Stimulated activated memory B cell treated with anti-CD40 and anti-IgM and Interleukin-4, amounts not matched to agents 10 μg/mL and 1 μg/mL and 100 μg/mL, for 72 hours (primary cell): ENCODE data around the gene ARL1.

Experiments used
- ATAC-seq: fragments of 150-1000 bp; cut with Tn5 transposase; 2 replicates; pipeline ENCODE4 v1.10.0; 2021
- H3K27ac Mint-ChIP-seq: one replicate; pipeline ENCODE4 v1.8.0; 2022; ENCODE audit warnings: mild to moderate bottlenecking, mixed read lengths
- H3K27me3 Mint-ChIP-seq: one replicate; pipeline ENCODE4 v1.8.0; 2022; ENCODE audit warnings: mixed read lengths
- H3K36me3 Mint-ChIP-seq: one replicate; pipeline ENCODE4 v1.8.0; 2022; ENCODE audit warnings: mixed read lengths
- H3K4me1 Mint-ChIP-seq: one replicate; pipeline ENCODE4 v1.8.0; 2022; ENCODE audit warnings: mixed read lengths
- H3K4me3 Mint-ChIP-seq: one replicate; pipeline ENCODE4 v1.8.0; 2022; ENCODE audit warnings: mild to moderate bottlenecking, moderate library complexity, mixed read lengths
- H3K9me3 Mint-ChIP-seq: one replicate; pipeline ENCODE4 v1.8.0; 2022; ENCODE audit warnings: mixed read lengths

The ARL1 gene

GRCh38 chr12:101372431-101372830 lies 35.1 kb downstream of the ARL1 start:
- H3K36me3 Mint-ChIP-seq, result peaks cover 66% of the 10 kb centered on the region

DNA sequence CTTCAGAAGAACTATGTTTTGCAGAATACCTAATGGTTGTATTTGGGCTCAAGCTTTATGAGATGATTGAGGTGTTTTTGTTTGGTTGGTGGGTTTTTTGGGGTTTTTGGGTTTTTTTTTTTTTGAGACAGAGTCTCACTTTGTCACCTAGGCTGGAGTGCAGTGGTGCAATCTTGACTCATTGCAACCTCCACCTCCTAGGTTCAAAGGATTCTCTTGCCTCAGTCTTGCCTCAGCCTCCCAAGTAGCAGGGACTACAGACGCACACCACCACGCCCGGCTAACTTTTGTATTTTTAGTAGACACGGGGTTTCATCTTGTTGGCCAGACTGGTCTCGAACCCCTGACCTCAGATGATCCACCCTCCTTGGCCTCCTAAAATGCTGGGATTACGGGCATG lies 39.6 kb downstream of the ARL1 start:
- H3K36me3 Mint-ChIP-seq, result peaks cover 77% of the 10 kb centered on the region

More at GRCh38 chr12:101372431-101372830, 35.1 kb downstream of the ARL1 start:
- no peak overlapping the region for H3K4me3 Mint-ChIP-seq
- ATAC-seq, result no peak
- H3K9me3 Mint-ChIP-seq, result no peaks in the 10 kb centered on the region
- no peaks in the 10 kb centered on the region for H3K4me1 Mint-ChIP-seq
- H3K27me3 Mint-ChIP-seq, result no peaks in the 10 kb centered on the region
- H3K27ac Mint-ChIP-seq, result no peak overlapping the region

DNA sequence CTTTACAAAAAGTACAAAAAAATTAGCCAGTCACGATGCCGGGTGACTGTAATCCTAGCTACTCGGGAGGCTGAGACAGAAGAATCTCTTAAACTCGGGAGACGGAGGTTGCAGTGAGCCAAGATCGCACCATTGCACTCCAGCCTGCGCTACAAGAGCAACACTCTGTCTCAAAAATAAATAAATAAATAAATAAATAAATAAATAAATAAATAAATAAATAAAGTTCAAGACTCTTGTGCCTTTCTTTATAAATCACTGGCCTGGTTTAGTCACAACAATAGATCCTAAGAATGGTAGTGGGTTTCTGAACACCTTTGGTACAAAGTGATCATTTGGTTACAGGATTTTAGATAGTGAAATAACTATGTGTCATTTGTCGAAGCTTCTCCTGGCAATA lies 46.1 kb downstream of the ARL1 start:
- H3K36me3 Mint-ChIP-seq, result peaks cover 64% of the 10 kb centered on the region
- H3K27ac Mint-ChIP-seq, result no peak overlapping the region
- H3K9me3 Mint-ChIP-seq, result no peaks in the 10 kb centered on the region
- H3K4me3 Mint-ChIP-seq, result no peak overlapping the region
- ATAC-seq, result no peak
- H3K4me1 Mint-ChIP-seq, result no peaks in the 10 kb centered on the region
- no peaks in the 10 kb centered on the region for H3K27me3 Mint-ChIP-seq

More for the DNA sequence above, 39.6 kb downstream of the ARL1 start:
- Mint-ChIP-seq H3K4me3 (no peak overlapping the region), H3K9me3 (no peaks in the 10 kb centered on the region), H3K4me1 (no peaks in the 10 kb centered on the region), H3K27me3 (no peaks in the 10 kb centered on the region), H3K27ac (no peak overlapping the region)
- ATAC-seq, result no peak

DNA sequence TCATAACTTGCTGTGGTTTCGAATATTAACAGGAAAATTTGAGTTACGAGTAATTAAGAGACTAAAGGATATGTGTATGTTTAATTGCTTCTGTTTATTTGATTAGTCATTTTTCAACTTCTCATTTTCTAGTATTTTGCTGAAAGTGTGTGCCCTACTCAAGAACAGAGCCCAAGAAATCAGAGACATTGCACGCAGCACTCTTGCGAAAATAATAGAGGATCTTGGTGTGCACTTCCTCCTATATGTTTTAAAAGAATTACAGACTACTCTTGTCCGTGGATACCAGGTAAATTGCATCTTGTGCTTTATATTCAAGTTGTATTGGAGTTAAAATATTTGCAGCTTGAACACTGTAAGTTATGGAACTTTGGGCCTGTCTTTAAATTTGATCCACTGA lies 50.8 kb downstream of the ARL1 start:
- Mint-ChIP-seq H3K4me3 (no peak overlapping the region), H3K27ac (no peak overlapping the region), H3K27me3 (no peaks in the 10 kb centered on the region), H3K9me3 (no peaks in the 10 kb centered on the region), H3K4me1 (no peaks in the 10 kb centered on the region), H3K36me3 (peaks cover 63% of the 10 kb centered on the region)
- ATAC-seq, result no peak

GRCh38 chr12:101351682-101352081 lies 55.9 kb downstream of the ARL1 start:
- Mint-ChIP-seq H3K27me3 (no peaks in the 10 kb centered on the region), H3K9me3 (peaks cover 5% of the 10 kb centered on the region), H3K4me3 (no peak overlapping the region), H3K4me1 (no peaks in the 10 kb centered on the region), H3K36me3 (peaks cover 78% of the 10 kb centered on the region), H3K27ac (no peak overlapping the region)
- ATAC-seq, result no peak

- no peak for ATAC-seq
- peaks cover 74% of the 10 kb centered on the region for H3K36me3 Mint-ChIP-seq
Observed at GRCh38 chr12:101343893-101344292, 63.7 kb downstream of the ARL1 start.

More at GRCh38 chr12:101343893-101344292, 63.7 kb downstream of the ARL1 start:
- H3K27ac Mint-ChIP-seq, result no peak overlapping the region
- H3K27me3 Mint-ChIP-seq, result no peaks in the 10 kb centered on the region
- H3K9me3 Mint-ChIP-seq, result peaks cover 5% of the 10 kb centered on the region
- H3K4me3 Mint-ChIP-seq, result no peak overlapping the region
- peaks cover 8% of the 10 kb centered on the region for H3K4me1 Mint-ChIP-seq
